Measurements from ENCODE around the gene GJC3.
"Not testable (repeated sequence)": the region's sequence is repeated elsewhere in the genome, so short reads cannot be mapped to it uniquely, and the experiment has no call there.

Gene GJC3

DNA sequence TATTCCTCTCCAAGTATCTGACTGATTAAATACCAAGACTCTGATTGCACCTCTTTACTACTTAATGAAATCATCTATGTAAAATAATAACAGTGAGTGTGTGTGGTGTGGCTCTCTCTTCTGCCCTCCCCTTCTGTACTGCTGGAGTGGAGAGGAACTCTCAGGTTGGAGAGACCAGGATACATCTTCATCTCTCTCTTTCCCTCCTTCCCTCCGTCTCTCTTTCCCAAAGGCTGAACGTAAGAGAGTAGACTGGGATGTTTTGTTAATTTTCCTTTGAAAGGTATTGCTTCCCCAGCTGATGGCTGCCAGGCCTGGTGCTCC is 272 bp upstream of the GJC3 start:
- DNase-seq (ENCODE audit: low read depth), result no peak

GRCh38 chr7:99928188-99928587 is 1.2 kb downstream of the GJC3 start:
- DNase-seq (ENCODE audit: low read depth), result no peak

GRCh38 chr7:99927536-99927935 is 1.9 kb downstream of the GJC3 start:
- no peak for DNase-seq (ENCODE audit: low read depth)

DNA sequence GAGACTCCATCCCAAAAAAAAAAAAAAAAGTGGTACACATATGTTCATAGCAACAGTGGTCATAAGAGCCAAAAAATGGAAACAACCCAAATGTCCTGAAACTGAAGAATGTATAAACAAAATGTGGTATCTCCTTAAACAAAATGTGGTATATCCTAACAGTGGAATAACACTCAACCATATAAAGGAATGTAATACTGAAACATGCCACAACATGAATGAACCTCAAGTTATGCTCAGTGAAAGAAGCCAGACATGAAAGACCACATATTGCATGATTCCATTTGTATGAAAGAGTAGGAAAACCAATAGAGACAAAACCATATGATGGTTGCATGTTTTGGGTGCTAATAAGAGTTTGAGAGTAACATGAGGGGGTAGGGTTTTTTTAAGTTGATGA is 3.1 kb downstream of the GJC3 start:
- no peak for DNase-seq (ENCODE audit: low read depth)

DNA sequence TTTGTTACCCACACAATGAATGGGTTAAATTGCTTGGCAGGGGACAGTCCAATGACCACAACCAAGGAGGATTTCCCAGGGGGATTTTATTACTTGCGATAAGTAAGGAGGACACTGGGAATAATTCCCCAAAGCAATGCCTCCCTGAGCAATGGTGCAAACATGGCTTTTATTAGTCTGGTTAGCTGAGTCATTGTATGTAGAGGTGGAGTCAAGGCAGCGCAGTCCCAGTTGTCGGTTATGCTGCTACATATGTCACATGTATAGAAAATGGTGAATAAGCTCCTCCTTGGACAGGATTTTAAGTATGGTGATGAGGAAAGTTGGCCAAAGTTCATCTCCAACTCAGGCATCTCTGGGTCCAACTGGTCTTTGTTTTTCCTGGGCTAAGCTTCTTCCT is 6.2 kb downstream of the GJC3 start:
- no peak for DNase-seq (ENCODE audit: low read depth)

DNA sequence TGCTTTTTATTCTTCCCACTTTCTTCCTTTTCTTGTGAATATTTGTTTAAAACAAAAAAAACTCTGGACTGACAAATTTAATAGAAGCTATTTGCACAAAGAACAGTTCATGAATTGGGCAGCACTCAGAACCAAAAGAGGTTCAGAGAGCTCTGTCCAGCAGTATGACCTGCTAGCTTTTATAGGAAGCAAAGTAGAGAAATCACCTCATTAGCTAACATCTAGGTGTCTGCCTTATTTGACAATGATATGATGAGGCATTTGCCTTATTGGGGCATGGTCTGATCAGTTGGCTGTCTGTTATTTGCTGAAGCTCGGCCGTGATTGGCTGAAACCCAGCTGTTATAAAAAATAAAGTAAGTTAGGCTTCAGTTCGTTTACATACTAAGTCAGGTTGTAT is 9.3 kb downstream of the GJC3 start:
- DNase-seq (ENCODE audit: low read depth), result no peak

DNA sequence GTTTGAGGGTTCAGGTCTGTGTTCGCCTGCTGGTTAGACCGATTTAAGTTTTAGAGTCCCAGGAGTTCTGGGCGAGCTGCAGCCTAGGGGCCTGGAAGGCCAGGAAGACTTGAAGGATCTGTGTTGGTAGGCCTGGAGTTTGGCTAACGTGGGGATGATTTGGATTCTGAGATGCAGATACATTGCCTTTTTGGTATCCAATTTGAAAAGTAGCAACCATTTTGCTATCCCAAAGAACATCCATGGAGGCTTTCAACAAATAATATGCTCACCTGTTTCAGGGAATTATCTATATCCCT is 9.7 kb downstream of the GJC3 start:
- no peak for DNase-seq (ENCODE audit: low read depth)

GRCh38 chr7:99918959-99919813 is 10.2 kb downstream of the GJC3 start, which contains the start of gene TRIM4:
Gene TRIM4 (minus strand): TSS chr7:99919530. CDS start chr7:99919401, 129 bp downstream.
- DNase-seq (ENCODE audit: low read depth), result peak; percentile 91

DNA sequence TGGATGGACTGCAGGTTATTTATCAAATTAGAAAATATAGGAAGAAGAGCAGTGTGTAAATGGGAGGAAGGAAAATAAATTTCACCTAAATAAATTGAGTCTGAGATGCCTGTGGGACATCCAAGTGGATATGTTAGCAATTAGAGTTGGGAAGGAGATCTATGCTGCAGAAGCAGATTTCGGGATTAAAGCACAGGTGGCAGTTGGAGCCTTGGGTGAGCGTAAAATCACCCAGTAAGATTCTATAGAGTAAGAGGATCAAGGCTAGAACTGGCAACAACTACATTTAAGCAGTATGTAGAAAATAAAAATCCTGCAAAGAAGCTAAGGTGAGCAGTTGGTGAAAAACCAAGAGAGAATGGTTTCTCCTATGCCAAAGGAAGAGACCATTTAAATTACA is 18.4 kb downstream of the GJC3 start:
- DNase-seq (ENCODE audit: low read depth), result no peak

- no peak for DNase-seq (ENCODE audit: low read depth)
Measured at GRCh38 chr7:99901581-99901980, 27.8 kb downstream of the GJC3 start.

DNA sequence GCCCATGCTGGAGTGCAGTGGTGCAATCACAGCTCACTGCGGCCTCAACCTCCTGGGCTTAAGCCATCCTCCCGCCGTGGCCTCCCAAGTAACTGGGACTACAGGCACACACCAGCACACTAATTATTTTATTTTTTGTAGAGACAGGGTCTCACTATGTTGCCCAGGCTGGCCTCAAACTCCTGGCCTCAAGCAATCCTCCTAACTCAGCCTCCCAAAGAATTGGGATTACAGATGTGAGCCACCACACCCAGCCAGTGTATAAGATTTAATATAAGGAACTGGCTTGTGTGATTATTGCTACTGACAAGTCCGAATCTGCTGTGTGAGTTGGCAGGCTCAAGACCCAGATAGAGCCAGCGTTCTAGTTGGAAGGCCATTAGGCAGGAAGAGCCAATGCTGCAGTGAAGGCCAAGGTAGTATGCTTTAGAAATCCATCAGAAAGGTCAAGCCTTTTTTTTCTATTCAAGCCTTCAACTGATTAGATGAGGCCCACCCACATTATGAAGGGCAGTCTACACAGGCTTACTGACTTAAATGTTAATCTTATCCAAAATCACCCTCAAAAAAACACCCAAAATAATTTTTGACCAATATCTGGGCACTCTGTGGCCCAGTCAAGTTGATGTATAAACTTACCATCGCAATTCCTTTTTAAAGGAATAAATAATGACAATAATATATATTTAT is 29.4 kb downstream of the GJC3 start:
- no peak for DNase-seq (ENCODE audit: low read depth)

GRCh38 chr7:99898836-99899235 is 30.6 kb downstream of the GJC3 start:
- DNase-seq (ENCODE audit: low read depth), result no peak

GRCh38 chr7:99898023-99898357 is 31.4 kb downstream of the GJC3 start:
- DNase-seq (ENCODE audit: low read depth), result no peak

DNA sequence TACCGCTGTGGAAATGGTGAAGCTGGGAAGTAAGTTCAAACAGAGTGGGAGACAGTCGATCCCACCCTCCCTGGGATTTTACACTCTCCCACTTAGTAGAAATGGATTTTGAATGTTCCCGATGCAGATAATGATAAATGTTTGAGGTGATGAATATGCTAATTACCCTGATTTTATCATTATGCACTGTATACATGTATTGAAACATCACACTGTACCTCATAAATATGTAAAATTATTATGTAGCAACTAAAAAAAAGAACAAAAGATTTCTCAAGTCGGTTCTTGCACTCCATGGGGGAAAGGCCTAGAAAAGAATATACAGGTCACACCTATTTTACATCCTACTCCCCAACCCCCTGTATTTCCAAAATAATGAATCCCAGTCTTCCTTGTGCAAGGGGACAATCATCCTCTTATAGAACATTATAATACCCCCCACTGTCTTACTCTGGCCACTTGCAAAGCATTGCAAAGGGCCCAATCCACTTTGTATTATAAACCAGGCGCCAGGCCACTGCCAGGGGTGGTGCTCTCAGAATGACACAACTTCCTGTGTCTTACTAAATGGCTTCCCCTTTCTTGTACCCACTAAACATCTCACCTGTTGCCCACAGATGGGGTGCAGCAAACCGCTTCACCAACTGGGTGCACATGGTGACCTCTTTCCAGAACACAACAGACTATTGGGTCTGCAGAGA is 31.9 kb downstream of the GJC3 start:
- no peak for DNase-seq (ENCODE audit: low read depth)

- no peak for DNase-seq (ENCODE audit: low read depth)
Measured at GRCh38 chr7:99894738-99895137, 34.7 kb downstream of the GJC3 start.

DNA sequence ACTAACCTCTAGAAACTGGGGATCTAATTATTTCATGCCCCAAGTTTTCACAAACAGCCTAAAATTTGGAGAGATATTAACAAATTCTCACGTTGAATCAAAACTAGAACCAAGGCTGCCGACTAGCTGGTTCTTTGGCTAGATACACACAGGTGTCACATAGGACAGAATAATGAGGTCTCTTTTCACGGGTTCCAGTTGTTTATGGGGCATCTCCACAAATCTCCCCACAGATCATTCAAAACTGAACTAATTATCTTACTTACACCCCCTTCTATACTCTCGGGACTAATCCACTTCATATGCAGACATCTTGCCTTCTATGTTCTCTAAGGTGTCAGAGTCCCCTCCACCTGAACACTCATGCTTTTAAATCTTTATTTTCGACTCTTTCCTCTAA is 36.1 kb downstream of the GJC3 start:
- DNase-seq (ENCODE audit: low read depth), result no peak

GRCh38 chr7:99890348-99890747 is 39.1 kb downstream of the GJC3 start:
- not testable (repeated sequence) for DNase-seq (ENCODE audit: low read depth)

- DNase-seq (ENCODE audit: low read depth), result not testable (repeated sequence)
Measured at GRCh38 chr7:99888366-99888765, 41.1 kb downstream of the GJC3 start.

DNA sequence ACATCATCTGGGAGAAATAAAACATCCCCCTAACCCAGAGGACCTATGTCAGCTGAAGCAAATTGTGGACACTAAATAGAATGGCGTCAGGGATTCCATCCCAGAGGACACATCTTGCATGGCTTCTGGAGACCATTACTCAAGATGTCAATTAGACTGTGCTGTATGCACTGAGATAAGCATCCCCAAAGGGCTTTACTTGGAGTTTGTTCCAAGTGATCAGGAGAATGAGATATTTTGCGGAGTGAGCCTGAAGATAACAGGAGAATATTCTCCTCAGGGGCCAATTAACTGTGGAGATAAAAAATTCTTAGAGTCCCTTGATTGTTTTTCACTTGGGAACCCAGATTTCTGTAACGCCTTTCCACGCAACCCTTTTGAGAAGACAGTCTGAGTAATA is 48.0 kb downstream of the GJC3 start:
- no peak for DNase-seq (ENCODE audit: low read depth)

GRCh38 chr7:99876933-99877332 is 52.5 kb downstream of the GJC3 start, which contains the start of gene OR2AE1:
Gene OR2AE1 (minus strand): TSS chr7:99877033. CDS start chr7:99877033, 0 bp downstream.
- no peak for DNase-seq (ENCODE audit: low read depth)

DNA sequence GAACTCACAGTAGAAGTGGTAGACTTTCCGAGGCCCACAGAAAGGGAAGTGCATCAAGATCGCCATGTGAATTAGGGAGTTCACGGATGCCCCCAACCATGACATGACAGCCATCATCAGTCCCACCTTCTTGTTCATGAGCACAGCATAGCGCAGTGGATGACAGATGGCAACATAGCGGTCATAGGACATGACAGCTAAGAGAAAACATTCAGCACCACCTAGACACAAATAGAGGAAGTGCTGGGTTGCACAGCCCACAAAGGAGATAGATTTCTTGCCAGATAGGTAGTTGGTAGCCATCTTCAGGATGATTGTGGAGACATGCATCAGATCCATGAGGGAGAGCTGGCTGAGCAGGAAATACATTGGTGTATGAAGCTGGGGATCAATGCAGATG is 52.9 kb downstream of the GJC3 start:
- DNase-seq (ENCODE audit: low read depth), result no peak

Measured in activated T-cell treated with anti-CD3 and anti-CD28 coated beads for 48 hours (primary cell).